ENCODE results near the gene GAK. TPM values are rescaled to one million over a fixed set of nuclear protein-coding genes. Genes with fewer than 3 reads are reported as not detected.

GAK gene
- total and polyA plus RNA-seq, 8 donors, result 47.5 to 226 (median 64.8) TPM

DNA sequence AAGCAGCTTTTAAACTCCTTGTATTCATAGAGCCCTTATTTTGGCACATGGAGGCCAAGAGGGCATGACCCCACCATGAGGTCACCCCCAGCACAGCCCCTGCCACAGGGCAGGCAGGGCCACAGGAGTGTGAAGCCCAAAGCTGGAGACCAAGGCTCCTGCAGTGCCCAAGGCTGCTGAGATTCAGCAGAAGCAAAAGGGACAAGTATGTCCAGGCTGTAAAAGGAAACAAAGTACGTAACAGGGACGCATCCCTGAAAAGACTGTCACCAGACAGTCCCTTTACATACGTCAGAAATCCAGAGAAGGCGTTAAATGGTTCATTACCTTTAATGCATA lies 18.9 kb downstream of the GAK start:
- 95 to 96% methylated on average over 4 of the region's 4 CpGs for WGBS, 2 donors
- ATAC-seq, result no peak

DNA sequence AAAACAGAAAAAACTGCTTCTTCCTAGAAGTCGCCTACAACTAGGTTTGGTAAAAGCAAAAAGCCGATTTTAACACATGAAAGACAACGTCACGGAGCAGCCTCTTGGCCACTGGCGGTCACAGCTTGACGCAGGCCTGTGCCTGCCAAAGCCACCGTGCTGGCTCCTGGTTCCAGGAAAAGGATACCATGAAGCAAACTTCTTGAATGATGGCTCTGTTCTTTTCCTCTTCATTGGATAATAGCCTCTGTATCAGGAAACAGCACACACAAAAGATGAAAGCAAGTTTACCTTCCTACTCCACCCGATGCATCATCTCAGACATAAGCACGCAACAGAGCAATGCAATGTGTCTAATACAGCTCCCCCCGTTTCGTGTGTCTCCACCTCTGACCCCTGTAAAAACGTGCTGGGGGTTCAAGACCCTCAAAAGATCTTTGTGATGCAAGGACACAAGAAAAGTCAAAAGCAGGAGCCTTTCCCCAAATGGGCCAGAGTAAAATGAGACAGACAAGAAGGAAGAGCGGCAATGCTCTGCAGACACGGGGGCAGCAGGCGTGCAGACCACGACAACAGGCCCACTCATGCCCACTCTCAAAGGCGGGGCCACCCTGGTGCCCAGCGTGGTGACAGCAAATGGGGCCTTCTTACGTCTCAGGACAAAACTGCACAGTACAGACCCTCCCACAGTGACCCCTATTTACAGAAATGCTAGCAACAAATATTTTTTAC lies 19.4 kb downstream of the GAK start:
- intact Hi-C loops (cut with DNase I), result no loop called here
- DNase-seq (peak in 2 of 6 donors; percentile 21), ATAC-seq (peak in 2 of 4 donors; percentile 36 to 43), FAIRE-seq (no peak)
- H3K9me3 ChIP-seq, result no peaks in the 10 kb centered on the region
- TF ChIP-seq, protein P1, sequence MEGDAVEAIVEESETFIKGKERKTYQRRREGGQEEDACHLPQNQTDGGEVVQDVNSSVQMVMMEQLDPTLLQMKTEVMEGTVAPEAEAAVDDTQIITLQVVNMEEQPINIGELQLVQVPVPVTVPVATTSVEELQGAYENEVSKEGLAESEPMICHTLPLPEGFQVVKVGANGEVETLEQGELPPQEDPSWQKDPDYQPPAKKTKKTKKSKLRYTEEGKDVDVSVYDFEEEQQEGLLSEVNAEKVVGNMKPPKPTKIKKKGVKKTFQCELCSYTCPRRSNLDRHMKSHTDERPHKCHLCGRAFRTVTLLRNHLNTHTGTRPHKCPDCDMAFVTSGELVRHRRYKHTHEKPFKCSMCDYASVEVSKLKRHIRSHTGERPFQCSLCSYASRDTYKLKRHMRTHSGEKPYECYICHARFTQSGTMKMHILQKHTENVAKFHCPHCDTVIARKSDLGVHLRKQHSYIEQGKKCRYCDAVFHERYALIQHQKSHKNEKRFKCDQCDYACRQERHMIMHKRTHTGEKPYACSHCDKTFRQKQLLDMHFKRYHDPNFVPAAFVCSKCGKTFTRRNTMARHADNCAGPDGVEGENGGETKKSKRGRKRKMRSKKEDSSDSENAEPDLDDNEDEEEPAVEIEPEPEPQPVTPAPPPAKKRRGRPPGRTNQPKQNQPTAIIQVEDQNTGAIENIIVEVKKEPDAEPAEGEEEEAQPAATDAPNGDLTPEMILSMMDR (IDR thresholded peaks at IDR 0.05), result no peak
- no peaks in the 10 kb centered on the region for H3K27me3 ChIP-seq
- no peaks in the 10 kb centered on the region for H3K4me1 ChIP-seq
- no peak overlapping the region for H3K27ac ChIP-seq
- H3K4me3 ChIP-seq, result no peak overlapping the region
- 85 to 86% methylated on average over 19 of the region's 19 CpGs for WGBS, 2 donors
- peaks cover 0 to 4% (median 0%) of the 10 kb centered on the region in 3 donors for H3K36me3 ChIP-seq

More for the DNA sequence above, 18.9 kb downstream of the GAK start:
- Histone ChIP-seq H3K36me3 (peaks cover 0 to 4% (median 0%) of the 10 kb centered on the region in 3 donors), H3K9me3 (no peaks in the 10 kb centered on the region), H3K4me1 (no peaks in the 10 kb centered on the region), H3K4me3 (no peak overlapping the region), H3K27ac (no peak overlapping the region), H3K27me3 (no peaks in the 10 kb centered on the region)
- FAIRE-seq, result no peak
- intact Hi-C loops (cut with DNase I), result no loop called here
- peak in 1 of 6 donors; percentile 18 for DNase-seq
- TF ChIP-seq, protein P1 (IDR thresholded peaks at IDR 0.05), result no peak

DNA sequence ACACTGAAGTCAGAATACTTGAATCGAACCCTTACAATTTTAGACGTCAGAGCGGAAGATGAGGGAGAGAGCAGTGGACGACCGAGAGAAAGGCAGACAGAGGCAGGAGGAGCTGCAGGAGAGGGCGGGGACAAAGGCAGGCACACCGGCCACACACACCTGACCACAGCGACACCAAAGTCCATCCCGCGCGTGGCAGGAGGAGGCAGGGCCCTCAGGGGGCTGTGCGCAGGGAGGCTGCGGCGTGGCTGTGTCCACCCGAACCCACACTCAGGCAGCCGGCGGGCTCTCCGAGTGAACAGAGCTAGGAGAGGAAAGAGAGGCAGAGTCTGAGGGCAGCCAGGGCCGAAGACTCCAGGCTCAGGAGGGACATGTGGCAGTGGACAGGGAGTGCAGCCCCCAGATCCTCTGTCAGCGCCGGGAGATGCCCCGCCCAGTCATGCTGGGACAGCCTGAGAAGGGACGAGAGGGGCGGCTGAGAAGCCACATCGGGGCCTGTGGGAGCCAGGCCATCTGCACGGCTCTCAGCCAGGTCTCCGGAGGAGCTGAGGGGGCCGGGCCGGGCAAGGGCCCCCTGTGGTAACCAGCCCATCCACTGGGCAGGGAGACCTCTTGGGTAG lies 20.1 kb downstream of the GAK start:
- no peaks in the 10 kb centered on the region for H3K9me3 ChIP-seq
- H3K36me3 ChIP-seq, result peaks cover 0 to 4% (median 0%) of the 10 kb centered on the region in 3 donors
- no peak for FAIRE-seq
- H3K27me3 ChIP-seq, result no peaks in the 10 kb centered on the region
- intact Hi-C loops (cut with DNase I), result no loop called here
- no peak overlapping the region for H3K4me3 ChIP-seq
- TF ChIP-seq, protein P1 (IDR thresholded peaks at IDR 0.05), result no peak
- H3K4me1 ChIP-seq, result no peaks in the 10 kb centered on the region
- no peak for ATAC-seq
- WGBS, 2 donors, result 88 to 90% methylated on average over 29 of the region's 29 CpGs
- peak in 2 of 6 donors; percentile 39 to 52 for DNase-seq
- no peak overlapping the region for H3K27ac ChIP-seq

DNA sequence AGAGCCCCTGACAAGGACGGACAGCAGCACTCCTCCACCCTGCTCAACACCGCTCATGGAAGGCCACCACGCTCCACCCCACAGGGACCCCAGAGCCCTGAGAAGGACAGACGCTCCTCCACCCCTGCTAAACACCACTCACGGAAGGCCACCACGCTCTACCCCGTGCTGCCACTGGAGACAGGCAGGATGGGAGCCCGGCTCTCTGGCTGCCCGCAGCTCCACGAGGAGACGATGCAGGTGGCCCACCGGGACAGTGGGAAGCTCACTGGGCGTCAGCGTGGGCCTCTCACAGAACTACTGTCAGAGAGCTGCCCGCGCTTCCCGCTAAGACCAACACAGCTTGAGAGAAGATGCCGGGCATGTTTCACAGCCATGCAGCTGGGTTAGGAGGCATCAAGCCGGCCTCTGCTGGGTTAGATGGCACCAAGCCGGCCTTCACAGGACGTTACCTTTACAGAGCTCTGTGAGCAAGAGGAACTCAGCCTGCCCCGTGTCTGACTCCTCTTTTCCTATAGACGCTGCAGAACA lies 20.8 kb downstream of the GAK start:
- FAIRE-seq (no peak), DNase-seq (peak in 2 of 6 donors; percentile 40 to 54), ATAC-seq (no peak)
- no peaks in the 10 kb centered on the region for H3K27me3 ChIP-seq
- H3K9me3 ChIP-seq, result no peaks in the 10 kb centered on the region
- H3K27ac ChIP-seq, result no peak overlapping the region
- H3K4me3 ChIP-seq, result no peak overlapping the region
- no peaks in the 10 kb centered on the region for H3K4me1 ChIP-seq
- intact Hi-C loops (cut with DNase I), result no loop called here
- TF ChIP-seq, protein P1 (IDR thresholded peaks at IDR 0.05), result no peak
- WGBS, 2 donors, result 94 to 98% methylated on average over 23 of the region's 23 CpGs
- H3K36me3 ChIP-seq, result peaks cover 0 to 4% (median 0%) of the 10 kb centered on the region in 3 donors

Measured in pancreas (tissue), 10 donors.